GM08714 (cell line): ENCODE results near the gene APOBEC3G.
"Not testable (repeated sequence)": the region's sequence is repeated elsewhere in the genome, so short reads cannot be mapped to it uniquely, and the experiment has no call there.

Experiments
- H3K4me3 ChIP-seq: fragments of 200-500 bp; sonication (Bioruptor generic); 2 replicates; pipeline ENCODE4 v1.5.1; 2014; ENCODE audit warnings: mild to moderate bottlenecking, low read length, inconsistent platforms
- ZNF274 ChIP-seq: IDR thresholded peaks from 2 replicates; pipeline ENCODE4 v1.6.1; 2012; ENCODE audit warnings: mild to moderate bottlenecking, low read depth, low read length

Gene APOBEC3G

DNA sequence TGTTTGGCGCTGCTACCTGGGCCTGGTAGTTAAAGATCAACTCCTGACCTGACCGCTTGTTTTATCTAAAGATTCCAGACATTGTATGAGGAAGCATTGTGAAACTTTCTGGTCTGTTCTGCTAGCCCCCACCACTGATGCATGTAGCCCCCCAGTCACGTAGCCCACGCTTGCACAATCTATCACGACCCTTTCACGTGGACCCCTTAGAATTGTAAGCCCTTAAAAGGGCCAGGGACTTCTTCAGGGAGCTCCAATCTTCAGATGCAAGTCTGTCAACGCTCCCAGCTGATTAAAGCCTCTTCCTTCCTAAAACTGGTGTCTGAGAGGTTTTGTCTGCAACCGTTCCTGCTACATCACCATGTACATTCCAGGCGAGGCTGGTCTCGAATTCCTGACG is 21.4 kb upstream of the APOBEC3G start:
- no peak for TF ChIP-seq ZNF274
- no peak overlapping the region for H3K4me3 ChIP-seq

DNA sequence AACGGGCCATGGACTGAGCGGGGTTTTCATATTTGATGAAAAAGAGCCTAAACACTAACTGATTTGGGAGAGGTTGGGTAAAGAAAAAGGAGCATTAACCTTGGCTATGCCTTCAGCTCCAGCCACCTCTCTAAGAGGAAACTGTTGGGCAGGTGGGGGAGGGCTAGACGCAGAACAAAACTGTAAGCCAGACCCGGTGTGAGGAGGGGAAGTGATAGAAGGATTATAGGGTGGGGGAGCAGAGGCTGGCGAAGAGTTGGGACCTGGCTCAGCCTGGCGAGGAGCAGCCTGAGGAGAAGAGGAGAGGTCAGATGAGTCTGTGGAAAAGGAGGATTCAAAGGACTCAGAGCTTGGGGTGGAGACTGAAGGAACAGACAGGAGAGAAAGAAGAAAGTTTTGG is 15.8 kb upstream of the APOBEC3G start:
- H3K4me3 ChIP-seq = not testable (repeated sequence)

DNA sequence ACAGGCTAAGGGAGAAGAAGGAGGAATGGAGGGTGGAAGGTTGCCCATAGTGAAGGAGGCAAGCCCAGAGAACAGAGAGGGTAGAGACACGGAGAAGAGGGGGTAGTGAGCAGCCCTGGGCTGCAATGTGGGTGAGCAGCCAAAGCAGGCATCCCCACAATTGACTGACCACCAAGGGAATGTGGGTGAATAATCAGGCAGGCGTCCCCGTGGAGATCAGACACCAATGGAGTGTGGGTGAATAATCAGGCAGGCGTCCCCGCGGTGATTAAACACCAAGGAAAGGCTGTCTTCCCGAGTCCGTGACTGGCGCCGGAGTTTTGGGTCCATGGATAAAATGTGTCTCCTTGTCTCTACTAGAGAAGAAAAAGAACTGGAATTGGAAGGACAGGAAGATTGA is 15.1 kb upstream of the APOBEC3G start:
- not testable (repeated sequence) for H3K4me3 ChIP-seq

DNA sequence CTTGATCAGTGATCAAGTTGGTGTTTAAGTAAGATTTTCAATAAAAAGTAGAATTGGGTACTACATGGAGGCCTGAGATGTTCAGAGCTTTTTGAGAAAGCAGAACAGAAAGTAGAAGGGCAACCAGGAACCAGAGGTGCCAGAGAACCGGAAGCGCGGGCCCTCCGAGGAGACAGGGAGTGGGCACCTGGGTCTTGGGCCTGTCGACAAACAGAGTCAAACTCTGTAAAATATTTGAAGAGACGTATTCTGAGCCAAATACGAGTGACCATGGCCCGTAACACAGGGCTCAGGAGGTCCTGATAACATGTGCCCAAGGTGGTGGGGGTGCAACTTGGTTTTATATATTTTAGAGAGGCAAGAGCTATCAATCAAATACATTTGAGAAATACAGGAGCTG is 13.2 kb upstream of the APOBEC3G start:
- H3K4me3 ChIP-seq = not testable (repeated sequence)

DNA sequence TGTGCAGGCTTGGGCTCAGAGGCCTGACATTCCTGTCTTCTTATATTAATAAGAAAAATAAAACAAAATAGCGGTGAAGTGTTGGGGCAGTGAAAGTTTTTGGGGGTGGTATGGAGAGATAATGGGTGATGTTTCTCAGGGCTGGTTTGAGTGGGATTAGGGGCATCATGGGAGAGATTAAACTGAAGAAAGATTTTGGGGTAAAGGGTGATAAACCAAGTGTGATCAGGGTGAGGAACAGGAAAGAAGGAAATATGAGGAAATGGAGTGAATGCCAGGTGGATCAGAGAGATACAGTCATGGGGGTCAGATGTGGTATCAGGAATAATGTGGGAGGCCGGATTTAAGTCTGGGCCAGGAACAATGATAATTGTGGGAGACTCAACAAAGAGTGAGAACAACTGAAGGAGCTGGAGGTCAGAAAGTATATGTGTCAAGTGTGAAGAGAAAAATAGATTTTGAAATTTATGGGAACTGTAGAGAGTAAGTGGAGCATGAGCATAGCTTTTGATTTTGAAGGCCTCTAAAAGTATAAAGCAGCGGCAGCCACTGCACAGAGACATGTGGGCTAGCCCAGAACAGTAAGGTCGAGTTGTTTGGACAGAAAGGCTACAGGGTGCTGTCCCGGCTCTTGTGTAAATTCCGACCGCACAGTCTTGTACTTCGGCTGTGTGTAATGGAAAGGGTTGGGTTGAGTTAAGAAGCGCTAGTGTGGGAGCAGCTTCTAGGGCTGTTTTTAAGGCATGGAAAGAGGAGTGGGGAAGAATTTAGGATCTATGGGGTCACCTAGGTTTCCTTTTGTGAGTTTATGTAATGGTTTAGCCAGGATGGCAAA is 10.4 kb upstream of the APOBEC3G start:
- H3K4me3 ChIP-seq = peak overlapping the region; percentile 59; the same call in 1 of the 2 replicates

DNA sequence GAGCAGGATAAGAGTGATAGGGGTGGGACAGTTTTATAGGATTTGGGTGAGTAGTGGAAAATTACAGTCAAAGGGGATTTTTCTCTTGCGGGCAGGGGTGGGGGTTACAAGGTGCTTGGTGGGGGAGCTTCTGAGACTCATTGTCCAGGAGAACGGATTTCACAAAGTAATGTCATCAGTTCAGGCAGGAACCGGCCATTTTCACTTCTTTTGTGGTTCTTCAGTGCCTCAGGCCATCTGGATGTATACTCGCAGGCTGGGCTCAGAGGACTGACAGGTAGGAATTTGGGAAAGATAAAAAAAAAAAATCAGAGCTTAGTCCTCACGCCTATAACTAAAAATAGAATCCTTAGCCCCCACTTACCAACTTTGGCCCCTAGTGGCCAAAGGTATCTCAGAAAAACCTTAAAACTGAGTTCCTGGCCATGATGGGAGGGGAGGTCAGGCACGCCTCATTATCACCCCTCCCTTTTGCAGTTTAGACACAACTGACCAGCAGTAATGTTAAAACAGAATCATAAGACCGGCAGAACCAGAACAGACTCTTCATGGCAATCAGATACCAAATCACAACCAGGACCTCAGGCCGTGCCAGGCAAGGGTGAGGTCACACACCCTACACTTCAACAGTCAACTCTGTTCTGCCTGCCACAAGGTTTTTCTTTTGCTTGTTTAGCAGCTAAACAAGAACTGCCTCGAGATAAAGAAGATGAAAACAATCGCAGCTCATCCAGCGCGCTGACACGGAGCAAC is 8.9 kb upstream of the APOBEC3G start:
- peak overlapping the region; percentile 59; the same call in 1 of the 2 replicates for H3K4me3 ChIP-seq
- no peak for TF ChIP-seq ZNF274

DNA sequence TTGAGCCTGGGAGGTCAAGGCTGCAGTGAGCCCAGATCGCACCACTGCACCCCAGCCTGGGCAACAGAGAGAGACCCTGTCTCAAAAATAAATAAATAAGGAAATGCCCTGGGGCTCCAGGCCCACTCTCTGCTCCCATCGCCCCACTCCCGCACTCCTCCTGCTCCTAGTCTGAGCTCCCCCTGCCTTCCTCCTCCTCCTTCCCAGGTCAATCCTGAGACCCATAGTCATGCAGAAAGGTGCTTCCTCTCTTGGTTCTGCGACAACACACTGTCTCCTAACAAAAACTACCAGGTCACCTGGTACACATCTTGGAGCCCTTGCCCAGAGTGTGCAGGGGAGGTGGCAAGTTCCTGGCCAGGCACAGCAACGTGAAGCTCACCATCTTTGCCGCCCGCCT is 6.9 kb upstream of the APOBEC3G start:
- no peak overlapping the region for H3K4me3 ChIP-seq
- no peak for TF ChIP-seq ZNF274

DNA sequence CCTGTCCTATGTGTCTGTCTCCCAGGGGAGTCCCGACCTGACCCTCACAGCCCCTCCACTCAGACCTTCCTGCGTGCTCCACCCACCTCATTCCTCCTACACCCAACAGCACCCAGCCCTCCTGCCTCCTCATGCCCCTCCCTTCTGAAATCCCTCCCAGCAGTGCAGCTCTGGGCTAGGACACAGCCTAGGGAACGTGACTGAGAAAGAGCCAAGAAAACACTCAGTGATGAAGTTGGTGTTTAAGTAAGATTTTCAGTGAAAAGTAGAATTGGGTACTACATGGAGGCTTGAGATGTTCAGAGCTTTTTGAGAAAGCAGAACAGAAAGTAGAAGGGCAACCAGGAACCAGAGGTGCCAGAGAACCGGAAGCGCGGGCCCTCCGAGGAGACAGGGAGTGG is 4.5 kb upstream of the APOBEC3G start:
- not testable (repeated sequence) for H3K4me3 ChIP-seq

DNA sequence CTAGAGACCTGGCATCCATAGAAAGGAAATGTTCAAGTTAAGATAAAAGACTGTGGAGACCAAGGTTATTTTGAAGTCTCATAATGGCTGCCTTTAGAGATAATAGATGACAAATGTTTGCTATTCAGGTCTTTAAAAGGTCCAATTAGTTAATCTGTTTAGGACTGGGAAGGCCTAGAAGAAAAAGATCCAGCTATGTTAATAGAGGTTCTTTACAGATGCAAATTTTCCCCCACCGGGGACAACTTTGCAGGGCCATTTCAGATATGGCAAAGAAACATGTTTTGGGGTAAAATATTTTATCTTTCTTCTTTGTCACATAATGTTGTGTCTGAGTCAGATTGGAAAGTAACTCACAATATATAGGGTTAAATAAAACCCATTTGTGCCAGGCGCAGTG is 3.1 kb upstream of the APOBEC3G start:
- H3K4me3 ChIP-seq = no peak overlapping the region
- no peak for TF ChIP-seq ZNF274

DNA sequence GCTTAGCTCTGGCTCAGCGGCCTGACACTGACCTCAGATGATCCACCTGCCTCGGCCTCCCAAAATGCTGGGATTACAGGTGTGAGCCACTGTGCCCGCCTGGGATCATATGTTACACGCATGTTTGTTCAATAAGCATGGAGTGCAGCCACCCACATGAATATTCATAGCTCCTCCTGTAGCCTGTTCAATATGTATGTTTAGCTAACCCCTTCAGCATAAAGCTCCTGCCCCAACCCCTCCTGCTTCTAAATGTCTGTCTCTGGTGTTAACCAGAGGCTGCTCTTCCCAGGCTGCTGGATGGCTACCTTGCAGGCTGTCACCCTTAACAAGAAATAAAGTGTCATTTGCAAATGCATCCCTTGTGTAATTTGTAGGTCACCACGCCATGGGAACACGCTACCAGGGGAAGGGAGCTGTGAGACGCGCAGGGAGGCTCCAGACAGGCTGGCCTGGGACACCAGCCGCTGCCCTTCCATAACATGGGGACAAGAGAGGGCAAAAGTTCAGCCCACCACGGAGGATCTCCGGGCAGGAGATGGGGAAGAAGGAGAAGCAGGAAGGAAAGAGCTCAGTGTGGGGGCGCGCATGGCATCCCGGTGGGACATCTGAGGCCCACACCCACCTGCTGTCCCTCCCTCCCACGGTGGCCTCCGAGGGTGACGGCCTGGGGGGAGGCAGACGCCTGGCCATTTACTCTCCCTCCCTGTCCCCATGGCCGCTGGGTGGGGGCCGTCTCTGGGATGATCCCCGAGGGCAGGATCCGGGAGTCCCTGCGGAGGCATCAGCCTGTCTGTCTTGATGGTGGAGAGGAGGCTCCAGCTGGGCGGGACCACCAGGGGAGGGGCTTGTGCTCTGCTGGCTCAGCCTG is 685 bp upstream of the APOBEC3G start:
- H3K4me3 ChIP-seq = peak overlapping the region; percentile 40; the same call in 1 of the 2 replicates

DNA sequence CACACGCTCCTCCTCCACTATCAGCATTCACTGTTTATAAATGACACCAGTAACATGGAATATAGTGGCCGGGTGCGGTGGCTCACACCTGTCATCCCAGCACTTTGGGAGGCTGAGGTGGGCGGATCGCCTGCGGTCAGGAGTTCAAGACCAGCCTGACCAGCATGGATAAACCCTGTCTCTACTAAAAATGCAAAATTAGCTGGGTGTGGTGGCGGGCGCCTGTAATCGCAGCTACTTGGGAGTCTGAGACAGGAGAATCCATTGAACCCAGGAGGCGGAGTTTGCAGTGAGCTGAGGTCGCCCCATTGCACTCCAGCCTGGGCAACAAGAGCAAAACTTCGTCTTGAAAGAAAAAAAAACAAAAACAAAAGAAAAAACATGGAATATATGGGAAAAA is 837 bp downstream of the APOBEC3G start:
- H3K4me3 ChIP-seq = peak overlapping the region; percentile 83

DNA sequence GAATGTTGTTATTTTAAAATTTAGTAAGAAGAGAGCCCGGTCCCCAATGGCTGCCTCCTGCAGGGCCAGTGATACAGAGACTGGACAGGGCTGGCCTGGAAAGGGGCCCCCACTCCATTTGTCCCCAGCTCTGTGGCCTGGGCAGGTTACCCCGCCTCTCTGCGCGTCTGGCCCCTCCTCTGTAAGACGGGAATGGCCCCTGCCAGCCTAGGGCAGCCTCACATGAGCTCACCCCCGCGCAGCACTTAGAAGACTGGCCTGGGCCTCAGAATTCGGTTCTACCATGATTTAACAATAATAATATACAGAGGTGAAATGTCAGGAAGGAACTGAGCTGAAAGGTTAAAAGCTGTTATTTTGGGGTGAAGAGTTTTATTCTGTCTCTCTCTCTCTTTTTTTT is 1.3 kb downstream of the APOBEC3G start:
- TF ChIP-seq ZNF274 = no peak
- H3K4me3 ChIP-seq = peak overlapping the region; percentile 83

DNA sequence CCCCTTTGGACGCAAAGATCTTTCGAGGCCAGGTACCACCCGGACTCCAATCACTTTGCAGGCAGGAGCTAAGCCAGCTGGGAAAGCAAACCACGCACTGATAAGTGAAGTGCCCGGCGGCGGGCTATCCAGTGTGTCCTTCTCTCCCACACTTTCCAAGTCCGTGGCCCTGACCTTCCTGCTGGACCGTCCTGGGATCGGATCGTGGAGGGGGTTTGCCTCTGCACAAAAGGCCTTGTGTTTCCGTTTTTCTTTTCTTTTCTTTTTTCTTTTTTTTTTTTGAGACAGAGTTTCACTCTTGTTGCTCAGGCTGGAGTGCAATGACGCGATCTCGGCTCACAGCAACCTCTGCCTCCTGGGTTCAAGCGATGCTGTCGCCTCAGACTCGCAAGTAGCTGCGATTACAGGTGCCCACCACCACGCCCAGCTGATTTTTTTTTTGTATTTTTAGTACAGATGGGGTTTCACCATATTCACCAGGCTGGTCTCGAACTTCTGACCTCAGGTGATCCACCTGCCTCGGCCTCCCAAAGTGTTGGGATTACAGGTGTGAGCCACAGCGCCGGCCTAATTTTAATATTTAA is 2.1 kb downstream of the APOBEC3G start:
- H3K4me3 ChIP-seq = not testable (repeated sequence)

DNA sequence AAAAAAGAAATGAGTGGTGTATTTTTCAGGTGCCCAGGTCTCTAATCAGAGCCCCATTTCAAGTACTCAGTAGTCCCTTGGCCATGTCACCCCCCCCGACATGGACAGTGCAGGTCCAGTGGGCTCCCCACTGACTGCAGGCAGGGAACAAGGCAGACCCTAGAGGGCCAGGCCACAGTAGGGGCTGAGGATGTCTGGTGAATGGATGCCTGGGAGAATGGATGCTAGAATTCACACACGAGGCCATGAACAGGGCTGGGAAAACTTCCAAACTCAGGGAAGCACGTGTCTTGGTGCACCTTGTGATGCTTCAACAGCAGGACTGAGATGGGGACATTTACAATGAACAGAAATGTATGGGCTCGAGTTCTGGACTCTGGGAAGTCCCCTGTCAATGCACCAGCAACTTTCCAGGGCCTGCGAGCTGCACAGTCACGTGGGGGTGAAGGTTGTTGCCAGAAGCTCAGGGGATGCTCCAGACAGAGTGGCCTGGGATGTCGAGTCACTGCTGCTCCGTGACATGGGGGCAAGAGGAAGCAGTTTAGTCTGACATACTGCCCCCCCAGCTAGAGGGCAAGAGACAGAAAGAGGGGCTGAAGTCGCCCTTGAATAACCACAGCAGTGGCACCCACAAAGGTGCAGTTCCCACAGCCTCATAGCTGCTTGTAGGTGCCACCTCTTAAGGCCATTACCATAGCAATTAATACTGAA is 3.1 kb downstream of the APOBEC3G start:
- TF ChIP-seq ZNF274 = no peak
- no peak overlapping the region for H3K4me3 ChIP-seq
